ENCODE data around the gene SULT1A1. TPM values are rescaled to one million over a fixed set of nuclear protein-coding genes. Genes with fewer than 3 reads are reported as not detected.
"Not testable (repeated sequence)": the region's sequence is repeated elsewhere in the genome, so short reads cannot be mapped to it uniquely, and the experiment has no call there.

Gene SULT1A1
- total RNA-seq, 1 donor from 2014 or later = 6.3 TPM

- TF ChIP-seq, protein P1, sequence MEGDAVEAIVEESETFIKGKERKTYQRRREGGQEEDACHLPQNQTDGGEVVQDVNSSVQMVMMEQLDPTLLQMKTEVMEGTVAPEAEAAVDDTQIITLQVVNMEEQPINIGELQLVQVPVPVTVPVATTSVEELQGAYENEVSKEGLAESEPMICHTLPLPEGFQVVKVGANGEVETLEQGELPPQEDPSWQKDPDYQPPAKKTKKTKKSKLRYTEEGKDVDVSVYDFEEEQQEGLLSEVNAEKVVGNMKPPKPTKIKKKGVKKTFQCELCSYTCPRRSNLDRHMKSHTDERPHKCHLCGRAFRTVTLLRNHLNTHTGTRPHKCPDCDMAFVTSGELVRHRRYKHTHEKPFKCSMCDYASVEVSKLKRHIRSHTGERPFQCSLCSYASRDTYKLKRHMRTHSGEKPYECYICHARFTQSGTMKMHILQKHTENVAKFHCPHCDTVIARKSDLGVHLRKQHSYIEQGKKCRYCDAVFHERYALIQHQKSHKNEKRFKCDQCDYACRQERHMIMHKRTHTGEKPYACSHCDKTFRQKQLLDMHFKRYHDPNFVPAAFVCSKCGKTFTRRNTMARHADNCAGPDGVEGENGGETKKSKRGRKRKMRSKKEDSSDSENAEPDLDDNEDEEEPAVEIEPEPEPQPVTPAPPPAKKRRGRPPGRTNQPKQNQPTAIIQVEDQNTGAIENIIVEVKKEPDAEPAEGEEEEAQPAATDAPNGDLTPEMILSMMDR (IDR thresholded peaks at IDR 0.05; ENCODE audit: insufficient read depth, low read length, severe bottlenecking) = no peak
- DNase-seq (ENCODE audit: low read depth) (no peak), FAIRE-seq (no peak)
- no peak overlapping the region for H3K4me3 ChIP-seq (ENCODE audit: low read depth, low read length)
- no peaks in the 10 kb centered on the region for H3K27me3 ChIP-seq (ENCODE audit: control insufficient read depth, insufficient read depth, low read length)
- peaks cover 2% of the 10 kb centered on the region for H3K36me3 ChIP-seq (ENCODE audit: control insufficient read depth, insufficient read depth, low read length)
These were observed 5.7 kb downstream of the SULT1A1 start for GRCh38 chr16:28604186-28604565.

- DNase-seq (ENCODE audit: low read depth) (no peak), FAIRE-seq (no peak)
- Histone ChIP-seq H3K4me3 (ENCODE audit: low read depth, low read length) (no peak overlapping the region), H3K27me3 (ENCODE audit: control insufficient read depth, insufficient read depth, low read length) (no peaks in the 10 kb centered on the region), H3K36me3 (ENCODE audit: control insufficient read depth, insufficient read depth, low read length) (peaks cover 2% of the 10 kb centered on the region)
- TF ChIP-seq, protein P1 (IDR thresholded peaks at IDR 0.05; ENCODE audit: insufficient read depth, low read length, severe bottlenecking) = no peak
These were observed 6.3 kb downstream of the SULT1A1 start for GRCh38 chr16:28603381-28604185.

DNA sequence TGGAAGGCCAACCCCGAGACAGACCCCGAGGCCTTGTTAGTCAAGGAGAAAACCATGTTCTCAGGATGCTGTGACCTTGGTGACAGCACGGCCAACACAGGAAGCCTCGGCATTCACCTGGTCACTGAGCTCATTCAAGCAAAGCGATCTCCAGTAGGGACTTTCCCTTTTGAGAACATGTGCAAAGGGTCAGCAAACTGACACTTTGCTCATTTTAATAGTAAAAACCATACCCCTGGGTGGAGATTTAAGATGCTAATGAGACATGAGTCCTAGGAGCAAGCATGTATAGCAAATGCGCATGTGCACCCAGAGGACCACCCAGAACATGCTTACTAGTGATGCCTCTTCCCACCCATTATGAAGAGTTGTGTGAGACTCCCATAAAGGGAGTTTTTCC, 7.3 kb downstream of the SULT1A1 start:
- FAIRE-seq (no peak), DNase-seq (ENCODE audit: low read depth) (no peak)
- no peaks in the 10 kb centered on the region for H3K36me3 ChIP-seq (ENCODE audit: control insufficient read depth, insufficient read depth, low read length)
- no peak overlapping the region for H3K4me3 ChIP-seq (ENCODE audit: low read depth, low read length)
- TF ChIP-seq, protein P1 (IDR thresholded peaks at IDR 0.05; ENCODE audit: insufficient read depth, low read length, severe bottlenecking) = no peak
- no peaks in the 10 kb centered on the region for H3K27me3 ChIP-seq (ENCODE audit: control insufficient read depth, insufficient read depth, low read length)

- not testable (repeated sequence) for FAIRE-seq; H3K27me3 ChIP-seq (ENCODE audit: control insufficient read depth, insufficient read depth, low read length); H3K4me3 ChIP-seq (ENCODE audit: low read depth, low read length); DNase-seq (ENCODE audit: low read depth); H3K36me3 ChIP-seq (ENCODE audit: control insufficient read depth, insufficient read depth, low read length)
These were observed 7.8 kb downstream of the SULT1A1 start for GRCh38 chr16:28602062-28602461.

DNA sequence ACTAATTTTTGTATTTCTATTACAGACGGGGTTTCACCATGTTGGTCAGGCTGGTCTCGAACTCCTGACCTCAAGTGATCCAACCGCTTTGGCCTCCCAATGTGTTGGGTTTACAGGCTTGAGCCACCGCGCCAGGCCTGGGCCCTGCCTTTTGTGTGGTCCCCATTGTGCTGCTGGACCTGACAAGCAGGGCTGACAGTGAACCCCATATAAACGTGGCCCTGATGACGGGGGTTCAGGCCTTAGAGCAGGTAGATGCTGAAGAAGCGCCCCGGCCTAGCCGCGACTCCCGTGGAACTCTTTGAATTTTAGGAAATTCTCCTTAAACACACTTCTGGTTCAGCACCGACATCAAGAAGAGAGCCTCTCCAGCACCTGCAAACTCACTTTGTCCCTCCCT, 8.3 kb downstream of the SULT1A1 start:
- DNase-seq (ENCODE audit: low read depth); H3K36me3 ChIP-seq (ENCODE audit: control insufficient read depth, insufficient read depth, low read length); H3K27me3 ChIP-seq (ENCODE audit: control insufficient read depth, insufficient read depth, low read length); FAIRE-seq; H3K4me3 ChIP-seq (ENCODE audit: low read depth, low read length): not testable (repeated sequence)

GRCh38 chr16:28600965-28601364, 8.9 kb downstream of the SULT1A1 start:
- not testable (repeated sequence) for DNase-seq (ENCODE audit: low read depth); FAIRE-seq; H3K27me3 ChIP-seq (ENCODE audit: control insufficient read depth, insufficient read depth, low read length); H3K36me3 ChIP-seq (ENCODE audit: control insufficient read depth, insufficient read depth, low read length); H3K4me3 ChIP-seq (ENCODE audit: low read depth, low read length)

GRCh38 chr16:28599377-28600285, 10.2 kb downstream of the SULT1A1 start:
- not testable (repeated sequence) for H3K4me3 ChIP-seq (ENCODE audit: low read depth, low read length); H3K27me3 ChIP-seq (ENCODE audit: control insufficient read depth, insufficient read depth, low read length); FAIRE-seq; DNase-seq (ENCODE audit: low read depth); H3K36me3 ChIP-seq (ENCODE audit: control insufficient read depth, insufficient read depth, low read length)
